ENCODE measurements around the gene ZSCAN10. TPM values are rescaled to one million over a fixed set of nuclear protein-coding genes. Genes with fewer than 3 reads are reported as not detected.

ZSCAN10 gene
- polyA plus RNA-seq, 1 donor (not counting 4 experiments of a cell fraction or from before 2014, with no cell fraction given): not detected

- Histone ChIP-seq H3K4me3 (ENCODE audit: control insufficient read depth in 2 of 3, extremely low read depth in 1 of 3, insufficient read depth in 2 of 3, low read depth in 1 of 3, low read length in 3 of 3) (peak overlapping the region in 1 of 3 experiments; percentile 2), H3K27ac (ENCODE audit: control insufficient read depth, insufficient read depth, low read length) (no peak overlapping the region), H3K36me3 (ENCODE audit: control insufficient read depth in 2 of 2, extremely low read depth in 1 of 2, insufficient read depth in 2 of 2, low read length in 2 of 2) (no peaks in the 10 kb centered on the region), H3K9me1 (ENCODE audit: control insufficient read depth, extremely low read depth, insufficient read depth, low read length) (no peaks in the 10 kb centered on the region), H3K4me1 (ENCODE audit: control insufficient read depth, extremely low read depth, insufficient read depth, low read length) (peaks cover 5% of the 10 kb centered on the region), H3K9me3 (ENCODE audit: control insufficient read depth, low read depth, low read length) (no peaks in the 10 kb centered on the region), H3K79me2 (ENCODE audit: control insufficient read depth, insufficient read depth, low read length) (no peaks in the 10 kb centered on the region), H4K20me1 (ENCODE audit: control insufficient read depth, extremely low read depth, insufficient read depth, low read length) (no peaks in the 10 kb centered on the region), H3K27me3 (ENCODE audit: control insufficient read depth, extremely low read depth, insufficient read depth, low read length) (no peaks in the 10 kb centered on the region), H2AFZ (ENCODE audit: control insufficient read depth, low read length) (no peak overlapping the region), H3K9ac (ENCODE audit: control insufficient read depth, extremely low read depth, insufficient read depth, low read length) (no peak overlapping the region), H3K4me2 (ENCODE audit: control insufficient read depth, extremely low read depth, insufficient read depth, low read depth, low read length) (no peak overlapping the region)
- dilution Hi-C loops (cut with MboI; ENCODE audit: extremely low pct_ligation_motif_present, low sequenced_read_pairs): no loop called here
- DNase-seq (ENCODE audit: low read depth, low spot score): no peak
- TF ChIP-seq CTCF (optimal IDR thresholded peaks at IDR 0.05 in 1 of 3, IDR thresholded peaks at IDR 0.05 in 1 of 3, conservative IDR thresholded peaks at IDR 0.05 in 1 of 3; ENCODE audit: extremely low read depth in 1 of 3, insufficient read depth in 2 of 3, low read length in 3 of 3) (no peak), EZH2 (IDR thresholded peaks at IDR 0.05; ENCODE audit: low read length) (no peak)
- FAIRE-seq: no peak
Observed at GRCh38 chr16:3065742-3066439, 33.2 kb downstream of the ZSCAN10 start.

- FAIRE-seq: no peak
- Histone ChIP-seq H3K9me1 (ENCODE audit: control insufficient read depth, extremely low read depth, insufficient read depth, low read length) (no peaks in the 10 kb centered on the region), H3K36me3 (ENCODE audit: control insufficient read depth in 2 of 2, extremely low read depth in 1 of 2, insufficient read depth in 2 of 2, low read length in 2 of 2) (no peaks in the 10 kb centered on the region), H3K27me3 (ENCODE audit: control insufficient read depth, extremely low read depth, insufficient read depth, low read length) (no peaks in the 10 kb centered on the region), H3K9me3 (ENCODE audit: control insufficient read depth, low read depth, low read length) (no peaks in the 10 kb centered on the region), H4K20me1 (ENCODE audit: control insufficient read depth, extremely low read depth, insufficient read depth, low read length) (no peaks in the 10 kb centered on the region), H3K4me2 (ENCODE audit: control insufficient read depth, extremely low read depth, insufficient read depth, low read depth, low read length) (no peak within 1 kb of the TSS), H3K79me2 (ENCODE audit: control insufficient read depth, insufficient read depth, low read length) (no peaks in the 10 kb centered on the region), H3K4me1 (ENCODE audit: control insufficient read depth, extremely low read depth, insufficient read depth, low read length) (peaks cover 5% of the 10 kb centered on the region), H3K9ac (ENCODE audit: control insufficient read depth, extremely low read depth, insufficient read depth, low read length) (peak within 1 kb of the TSS; percentile 28), H3K4me3 (ENCODE audit: control insufficient read depth in 2 of 3, extremely low read depth in 1 of 3, insufficient read depth in 2 of 3, low read depth in 1 of 3, low read length in 3 of 3) (peak within 1 kb of the TSS in 1 of 3 experiments; percentile 2), H2AFZ (ENCODE audit: control insufficient read depth, low read length) (peak within 1 kb of the TSS; percentile 26), H3K27ac (ENCODE audit: control insufficient read depth, insufficient read depth, low read length) (no peak within 1 kb of the TSS)
- TF ChIP-seq CTCF (optimal IDR thresholded peaks at IDR 0.05 in 1 of 3, IDR thresholded peaks at IDR 0.05 in 1 of 3, conservative IDR thresholded peaks at IDR 0.05 in 1 of 3; ENCODE audit: extremely low read depth in 1 of 3, insufficient read depth in 2 of 3, low read length in 3 of 3) (no peak), EZH2 (IDR thresholded peaks at IDR 0.05; ENCODE audit: low read length) (no peak)
- DNase-seq (ENCODE audit: low read depth, low spot score): no peak
- dilution Hi-C loops (cut with MboI; ENCODE audit: extremely low pct_ligation_motif_present, low sequenced_read_pairs): no loop called here
Observed at GRCh38 chr16:3065069-3065741, 33.9 kb downstream of the ZSCAN10 start, which contains the start of gene IL32. Gene IL32 (plus strand): TSS chr16:3065640. CDS start chr16:3065812, 172 bp downstream.

Measured in keratinocyte (primary cell).